IMR-90 (cell line): ENCODE measurements around the gene PPP3R2. TPM values are rescaled to one million over a fixed set of nuclear protein-coding genes. Genes with fewer than 3 reads are reported as not detected.

Source experiments
- ATAC-seq: fragments of 200-7000 bp; cut with Tn5 transposase; 2 replicates; pipeline ENCODE4 v1.9.1; 2020; ENCODE audit warnings: low read depth, mild to moderate bottlenecking, moderate library complexity
- BruUV-seq: library from RNA; stranded (reverse); fragments of 400-500 nt; replicated peaks from 2 replicates; lab custom pipeline; 2021; lab: Mats Ljungman, UMichigan
- CTCF ChIA-PET: fragments of 300-600 bp; formaldehyde crosslinking; extraction: SDS; loops from one replicate; lab custom pipeline; 2021; ENCODE audit warnings: antibody characterized with exemption; lab: Yijun Ruan, JAX
- POLR2A ChIA-PET: fragments of 300-600 bp; sonication (Branson Sonifier 250); formaldehyde crosslinking; loops from one replicate; lab custom pipeline; 2022; ENCODE audit warnings: antibody characterized with exemption; ENCODE audit not compliant: unreplicated experiment; lab: Charles Lee
- DNase-seq: peaks from one replicate; pipeline ENCODE4 v3.0.0; 2013
- H2AFZ ChIP-seq: replicated peaks from 2 replicates; pipeline ENCODE3; 2013; ENCODE audit warnings: low read length, mild to moderate bottlenecking; ENCODE audit not compliant: poor library complexity
- H2AK5ac ChIP-seq: 2 replicates; pipeline ENCODE4 v1.6.1; 2013; ENCODE audit warnings: low read depth, low read length, inconsistent platforms
- H2AK9ac ChIP-seq: replicated peaks from 2 replicates; pipeline ENCODE3; 2013; ENCODE audit warnings: mild to moderate bottlenecking, low read depth, low read length, moderate library complexity; ENCODE audit not compliant: poor library complexity
- H2BK120ac ChIP-seq: 2 replicates; pipeline ENCODE4 v1.6.1; 2013; ENCODE audit warnings: low read depth, low read length, inconsistent platforms
- H2BK15ac ChIP-seq: 3 replicates; pipeline ENCODE4 v1.6.1; 2013; ENCODE audit warnings: low read depth, low read length, inconsistent platforms
- H2BK20ac ChIP-seq: 2 replicates; pipeline ENCODE4 v1.6.1; 2013; ENCODE audit warnings: low read depth, mild to moderate bottlenecking, inconsistent platforms, low read length, moderate library complexity
- H2BK5ac ChIP-seq: 2 replicates; pipeline ENCODE4 v1.6.1; 2013; ENCODE audit warnings: mild to moderate bottlenecking, low read depth, low read length, inconsistent platforms; ENCODE audit not compliant: poor library complexity, severe bottlenecking
- H3K14ac ChIP-seq: replicated peaks from 2 replicates; pipeline ENCODE4 v1.6.1; 2013; ENCODE audit warnings: low read depth, low read length, inconsistent platforms
- H3K18ac ChIP-seq: 2 replicates; pipeline ENCODE4 v1.6.1; 2013; ENCODE audit warnings: low read depth, low read length, control low read depth
- H3K23ac ChIP-seq: 2 replicates; pipeline ENCODE4 v1.6.1; 2013; ENCODE audit warnings: low read depth, low read length, inconsistent platforms
- H3K27ac ChIP-seq: 2 replicates; pipeline ENCODE4 v1.5.1; 2013; ENCODE audit warnings: mild to moderate bottlenecking, control low read depth, low read length; ENCODE audit not compliant: insufficient read depth
- H3K27me3 ChIP-seq: 2 replicates; pipeline ENCODE4 v1.6.1; 2013; ENCODE audit warnings: low read length; ENCODE audit not compliant: control insufficient read depth, insufficient read depth
- H3K36me3 ChIP-seq: 2 replicates; pipeline ENCODE4 v1.6.1; 2013; ENCODE audit warnings: low read length, mixed read lengths; ENCODE audit not compliant: control insufficient read depth, insufficient read depth
- H3K4ac ChIP-seq: 2 replicates; pipeline ENCODE4 v1.6.1; 2013; ENCODE audit warnings: low read depth, low read length, inconsistent platforms
- H3K4me1 ChIP-seq: 2 replicates; pipeline ENCODE4 v1.6.1; 2013; ENCODE audit warnings: low read length, mixed read lengths; ENCODE audit not compliant: control insufficient read depth, insufficient read depth
- H3K4me2 ChIP-seq: 2 replicates; pipeline ENCODE4 v1.6.1; 2013; ENCODE audit warnings: low read depth, mild to moderate bottlenecking, control low read depth, low read length, moderate library complexity
- H3K4me3 ChIP-seq: 2 replicates; pipeline ENCODE4 v1.5.1; 2013; ENCODE audit warnings: low read depth, mild to moderate bottlenecking, control low read depth, low read length, moderate library complexity; ENCODE audit not compliant: insufficient read depth
- H3K56ac ChIP-seq: 2 replicates; pipeline ENCODE4 v1.6.1; 2013; ENCODE audit warnings: low read length, inconsistent platforms; ENCODE audit not compliant: insufficient read depth; ENCODE audit errors: extremely low read depth
- H3K79me1 ChIP-seq, 2 experiments: 2 replicates each; pipeline ENCODE4 v1.6.1; 2013; ENCODE audit warnings: low read length in 2 of 2, inconsistent platforms in 1 of 2, low read depth in 1 of 2
- H3K9ac ChIP-seq: 2 replicates; pipeline ENCODE4 v1.6.1; 2013; ENCODE audit warnings: low read depth, low read length, control low read depth
- H3K9me1 ChIP-seq: 2 replicates; pipeline ENCODE4 v1.6.1; 2013; ENCODE audit warnings: low read length, inconsistent platforms; ENCODE audit not compliant: insufficient read depth
- H3K9me3 ChIP-seq: 2 replicates; pipeline ENCODE4 v1.6.1; 2013; ENCODE audit warnings: low read length; ENCODE audit not compliant: control insufficient read depth, insufficient read depth
- H4K20me1 ChIP-seq: 2 replicates; pipeline ENCODE4 v1.6.1; 2013; ENCODE audit warnings: low read length, inconsistent platforms; ENCODE audit not compliant: insufficient read depth
- H4K5ac ChIP-seq: 2 replicates; pipeline ENCODE4 v1.6.1; 2013; ENCODE audit warnings: mild to moderate bottlenecking, low read depth, low read length, control low read depth
- H4K8ac ChIP-seq, 2 experiments: 2 replicates each; pipeline ENCODE4 v1.6.1; 2013; ENCODE audit warnings: low read depth in 2 of 2, low read length in 2 of 2, control low read depth in 1 of 2, inconsistent platforms in 1 of 2
- H4K91ac ChIP-seq: 2 replicates; pipeline ENCODE4 v1.6.1; 2013; ENCODE audit warnings: low read depth, low read length, inconsistent platforms; ENCODE audit not compliant: insufficient read depth
- CEBPB ChIP-seq: IDR thresholded peaks from 2 replicates; pipeline ENCODE4 v1.6.1; 2012; ENCODE audit warnings: low read depth, low read length, improper control_type of control experiment
- FOS ChIP-seq: fragments of 150-350 bp; IDR thresholded peaks from 2 replicates; pipeline ENCODE4 v1.6.1; 2016; ENCODE audit warnings: low read depth, low read length
- POLR2A ChIP-seq: IDR thresholded peaks from 2 replicates; pipeline ENCODE4 v1.6.1; 2012; ENCODE audit warnings: mild to moderate bottlenecking, low read depth, low read length
- RCOR1 ChIP-seq: IDR thresholded peaks from 2 replicates; pipeline ENCODE4 v1.6.1; 2012; ENCODE audit warnings: mild to moderate bottlenecking, low read length, improper control_type of control experiment; ENCODE audit not compliant: insufficient replicate concordance
- WGBS, 2 experiments: methylation state at CpG; one replicate each; pipeline versions ENCODE4 v1.1.5 to v1.1.7; 2013; ENCODE audit warnings: missing lambda C conversion rate in 2 of 2; ENCODE audit not compliant: insufficient read length in 1 of 2; ENCODE audit errors: extremely low coverage in 2 of 2; 5-methylcytosine and 5-hydroxymethylcytosine counted together
- dilution Hi-C: fragments of 300-500 bp; cut with HindIII; formaldehyde crosslinking; loops from one replicate; pipeline ENCODE4 v1.14.3; 2018; ENCODE audit warnings: low sequenced_read_pairs; ENCODE audit not compliant: unreplicated experiment
- in situ Hi-C: fragments of 300-500 bp; cut with MboI; formaldehyde crosslinking; loops from 3 replicates; pipeline ENCODE4 v1.14.3; 2019; ENCODE audit warnings: low sequenced_read_pairs, inconsistent platforms, mixed read lengths
- intact Hi-C: fragments of 100-400 bp; cut with micrococcal nuclease; formaldehyde crosslinking; loops from 2 replicates; pipeline ENCODE4 v1.10.0; 2022
- polyA plus RNA-seq, 3 experiments: library from polyadenylated mRNA; depleted of rRNA; stranded (reverse); fragments of >200 nt; gene quantifications; 2 replicates each; pipeline ENCODE4 v1.2.3, GENCODE V29; 2012; ENCODE audit warnings: low replicate concordance in 1 of 3
- total RNA-seq: library from RNA; depleted of rRNA; stranded (reverse); fragments of >200 nt; gene quantifications from 2 replicates; pipeline ENCODE4 v1.2.3, GENCODE V29; 2012; rRNA removed

The PPP3R2 gene
- total and polyA plus RNA-seq, 2 of the 4 experiments (the other 2 are of a cell fraction), result not detected

- intact Hi-C loops (no loop called here), dilution Hi-C loops (no loop called here), in situ Hi-C loops (no loop called here)
- no peak for DNase-seq
- Histone ChIP-seq H4K20me1 (no peaks in the 10 kb centered on the region), H3K4ac (no peak overlapping the region), H3K27ac (no peak overlapping the region), H3K56ac (no peak overlapping the region), H2BK5ac (no peak overlapping the region), H3K4me3 (no peak overlapping the region), H3K27me3 (no peaks in the 10 kb centered on the region), H2BK15ac (no peak overlapping the region), H2AFZ (no peak overlapping the region), H4K8ac (no peak overlapping the region), H2AK5ac (no peak overlapping the region), H2BK20ac (no peak overlapping the region), H4K91ac (no peak overlapping the region), H2BK120ac (no peak overlapping the region), H3K9ac (no peak overlapping the region), H3K9me3 (no peaks in the 10 kb centered on the region), H3K18ac (no peak overlapping the region), H3K36me3 (peaks cover 31% of the 10 kb centered on the region), H2AK9ac (no peak overlapping the region), H3K14ac (no peak overlapping the region), H3K4me2 (no peak overlapping the region), H3K79me1 (peaks cover 7 to 8% of the 10 kb centered on the region in 2 experiments), H3K9me1 (0 out of 2 replicates have a peak, but pooled peaks cover 2% of the 10 kb centered on the region), H3K23ac (no peak overlapping the region), H4K5ac (no peak overlapping the region), H3K4me1 (no peaks in the 10 kb centered on the region)
- POLR2A ChIA-PET, result no interaction called here
- CTCF ChIA-PET, result no interaction called here
- no peak for TF ChIP-seq POLR2A
- no peak for TF ChIP-seq RCOR1
- no peak for TF ChIP-seq FOS
- no peak for TF ChIP-seq CEBPB
- no TSS peak for BruUV-seq
- ATAC-seq, result no peak
- WGBS, 2 experiments, result 98% methylated on average over 8 of the region's 14 CpGs; no CpG with 5 or more reads in 1 of the 2 experiments
Observed at GRCh38 chr9:101543098-101543735, 51.6 kb downstream of the PPP3R2 start.

Other genes starting within 250 kb of the PPP3R2 start
- gene BAAT, start 210.0 kb downstream of the PPP3R2 start, total RNA-seq, result under 0.01 TPM in 1 of 2 replicates, not detected in the other
- not detected in 2 replicates for gene BAAT, start 210.0 kb downstream of the PPP3R2 start, polyA plus RNA-seq (2012; rRNA removed)
- gene MRPL50, start 196.4 kb downstream of the PPP3R2 start, total RNA-seq, result 8.6 and 11.1 TPM in 2 replicates
- 6.4 and 7.5 TPM in 2 replicates for gene MRPL50, start 196.4 kb downstream of the PPP3R2 start, polyA plus RNA-seq (2012; rRNA removed)
- gene ZNF189, start 196.1 kb downstream of the PPP3R2 start, total RNA-seq, result 19.9 and 21.4 TPM in 2 replicates
- 3.7 and 5.9 TPM in 2 replicates for gene ZNF189, start 196.1 kb downstream of the PPP3R2 start, polyA plus RNA-seq (2012; rRNA removed)
- gene ALDOB, start 159.2 kb downstream of the PPP3R2 start, total RNA-seq, result not detected in 2 replicates
- gene ALDOB, start 159.2 kb downstream of the PPP3R2 start, polyA plus RNA-seq (2012; rRNA removed), result not detected in 2 replicates
- 21.3 and 30.8 TPM in 2 replicates for gene RNF20, start 61.1 kb downstream of the PPP3R2 start, total RNA-seq
- gene RNF20, start 61.1 kb downstream of the PPP3R2 start, polyA plus RNA-seq (2012; rRNA removed), result 10.1 and 13.7 TPM in 2 replicates
- gene GRIN3A, start 143.7 kb upstream of the PPP3R2 start, total RNA-seq, result not detected in 2 replicates
- not detected in 2 replicates for gene GRIN3A, start 143.7 kb upstream of the PPP3R2 start, polyA plus RNA-seq (2012; rRNA removed)